Measurements from ENCODE around the gene RMI1. TPM values are rescaled to one million over a fixed set of nuclear protein-coding genes. Genes with fewer than 3 reads are reported as not detected.

Gene RMI1
- total and polyA plus RNA-seq, 10 of the 15 experiments (the other 5 are each of a cell fraction or from before 2014, with no cell fraction given) = 3.6 to 34.1 (median 16.1) TPM

DNA sequence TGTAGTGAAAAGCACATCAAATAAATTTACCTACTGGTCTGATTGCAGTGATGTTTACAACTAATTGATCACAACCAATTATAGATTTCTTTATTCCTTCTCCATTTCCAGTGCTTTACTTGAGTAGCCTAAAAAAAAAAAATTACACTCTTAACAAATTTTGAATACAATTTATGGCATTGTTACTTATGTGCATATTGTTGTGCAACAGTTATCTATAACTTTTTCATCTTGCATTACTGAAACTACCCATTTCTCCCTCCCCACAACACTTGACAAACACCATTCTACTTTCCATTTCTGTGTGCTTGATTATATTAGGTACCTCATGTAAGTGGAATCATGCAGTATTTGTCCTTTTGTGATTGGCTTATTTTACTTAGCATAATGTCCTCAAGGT is 12.3 kb downstream of the RMI1 start:
- ChIA-PET POLR2A (no interaction called here), CTCF (interaction anchor here (1.0 kb wide), 1 partner anchor 268 kb away, joined by 3 read pairs; no protein-coding TSS in a partner anchor), RAD21 (ENCODE audit: unreplicated experiment) (no interaction called here), SMC1A (ENCODE audit: uncharacterized antibody, unreplicated experiment) (interaction anchor here (0.5 to 1.1 kb wide), 3 partner anchors 8 to 479 kb away, joined by 3 to 4 read pairs (median 3); no protein-coding TSS in a partner anchor)
- H2AFZ ChIP-seq (ENCODE audit: control insufficient read depth, low read depth, low read length) = no peak overlapping the region
- no peak overlapping the region for H3K4me2 ChIP-seq (ENCODE audit: control insufficient read depth, insufficient read depth)
- H3K27me3 ChIP-seq (replicated peaks in 1 of 2; ENCODE audit: control insufficient read depth in 2 of 2, insufficient read depth in 2 of 2, low read length in 1 of 2) = no peaks in the 10 kb centered on the region
- peaks cover 0 to 9% of the 10 kb centered on the region in 2 experiments; a peak in 2 of 4 replicates for H3K36me3 ChIP-seq (ENCODE audit: control insufficient read depth in 2 of 2, insufficient read depth in 2 of 2, low read length in 1 of 2)
- TF ChIP-seq CEBPB (IDR thresholded peaks at IDR 0.05; ENCODE audit: borderline replicate concordance in 1 of 2, low read depth in 2 of 2, low read length in 2 of 2) = no peak
- TF ChIP-seq, protein P1, sequence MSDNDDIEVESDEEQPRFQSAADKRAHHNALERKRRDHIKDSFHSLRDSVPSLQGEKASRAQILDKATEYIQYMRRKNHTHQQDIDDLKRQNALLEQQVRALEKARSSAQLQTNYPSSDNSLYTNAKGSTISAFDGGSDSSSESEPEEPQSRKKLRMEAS (IDR thresholded peaks at IDR 0.05; ENCODE audit: low read depth, low read length) = no peak
- no peak for TF ChIP-seq GATAD2B (conservative IDR thresholded peaks at IDR 0.05; ENCODE audit: low read depth)
- TF ChIP-seq, protein P2, sequence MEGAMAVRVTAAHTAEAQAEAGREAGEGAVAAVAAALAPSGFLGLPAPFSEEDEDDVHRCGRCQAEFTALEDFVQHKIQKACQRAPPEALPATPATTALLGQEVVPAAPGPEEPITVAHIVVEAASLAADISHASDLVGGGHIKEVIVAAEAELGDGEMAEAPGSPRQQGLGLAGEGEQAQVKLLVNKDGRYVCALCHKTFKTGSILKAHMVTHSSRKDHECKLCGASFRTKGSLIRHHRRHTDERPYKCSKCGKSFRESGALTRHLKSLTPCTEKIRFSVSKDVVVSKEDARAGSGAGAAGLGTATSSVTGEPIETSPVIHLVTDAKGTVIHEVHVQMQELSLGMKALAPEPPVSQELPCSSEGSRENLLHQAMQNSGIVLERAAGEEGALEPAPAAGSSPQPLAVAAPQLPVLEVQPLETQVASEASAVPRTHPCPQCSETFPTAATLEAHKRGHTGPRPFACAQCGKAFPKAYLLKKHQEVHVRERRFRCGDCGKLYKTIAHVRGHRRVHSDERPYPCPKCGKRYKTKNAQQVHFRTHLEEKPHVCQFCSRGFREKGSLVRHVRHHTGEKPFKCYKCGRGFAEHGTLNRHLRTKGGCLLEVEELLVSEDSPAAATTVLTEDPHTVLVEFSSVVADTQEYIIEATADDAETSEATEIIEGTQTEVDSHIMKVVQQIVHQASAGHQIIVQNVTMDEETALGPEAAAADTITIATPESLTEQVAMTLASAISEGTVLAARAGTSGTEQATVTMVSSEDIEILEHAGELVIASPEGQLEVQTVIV (IDR thresholded peaks at IDR 0.05; ENCODE audit: borderline replicate concordance, partially characterized antibody) = no peak
- no peak for TF ChIP-seq IKZF2 (IDR thresholded peaks at IDR 0.05)
- no peak for TF ChIP-seq NR2F1 (conservative IDR thresholded peaks at IDR 0.05)
- no peak for TF ChIP-seq SMC3 (IDR thresholded peaks at IDR 0.05; ENCODE audit: borderline replicate concordance, low read length)
- TF ChIP-seq RUNX3 (IDR thresholded peaks at IDR 0.05; ENCODE audit: low read length) = no peak
- TF ChIP-seq, protein P3, sequence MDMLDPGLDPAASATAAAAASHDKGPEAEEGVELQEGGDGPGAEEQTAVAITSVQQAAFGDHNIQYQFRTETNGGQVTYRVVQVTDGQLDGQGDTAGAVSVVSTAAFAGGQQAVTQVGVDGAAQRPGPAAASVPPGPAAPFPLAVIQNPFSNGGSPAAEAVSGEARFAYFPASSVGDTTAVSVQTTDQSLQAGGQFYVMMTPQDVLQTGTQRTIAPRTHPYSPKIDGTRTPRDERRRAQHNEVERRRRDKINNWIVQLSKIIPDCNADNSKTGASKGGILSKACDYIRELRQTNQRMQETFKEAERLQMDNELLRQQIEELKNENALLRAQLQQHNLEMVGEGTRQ (IDR thresholded peaks at IDR 0.05; ENCODE audit: borderline replicate concordance, low read depth, low read length) = no peak
- TF ChIP-seq BRCA1 (IDR thresholded peaks at IDR 0.05; ENCODE audit: low read depth, low read length) = no peak
- no peak for TF ChIP-seq JUND (IDR thresholded peaks at IDR 0.05; ENCODE audit: low read depth, low read length)
- no peak for TF ChIP-seq SRF (IDR thresholded peaks at IDR 0.05; ENCODE audit: low read depth in 2 of 2, low read length in 2 of 2)
- no peak for TF ChIP-seq CBFB (IDR thresholded peaks at IDR 0.05; ENCODE audit: low read depth)
- no peak for TF ChIP-seq RCOR1 (conservative IDR thresholded peaks at IDR 0.05; ENCODE audit: low read depth, low read length)
- TF ChIP-seq ZNF622 (IDR thresholded peaks at IDR 0.05) = no peak
- no peak for FAIRE-seq
- BruUV-seq (replicated peaks) = no TSS peak
- no peaks in the 10 kb centered on the region for H4K20me1 ChIP-seq (ENCODE audit: control insufficient read depth, insufficient read depth)
- DNase-seq (ENCODE audit: low read depth, low spot score) = no peak
- intact Hi-C loops (cut with micrococcal nuclease; ENCODE audit: unreplicated experiment) = no loop called here
- H3K9me3 ChIP-seq (replicated peaks; ENCODE audit: control insufficient read depth, insufficient read depth, low read length) = no peaks in the 10 kb centered on the region
- H3K27ac ChIP-seq (ENCODE audit: control insufficient read depth, insufficient read depth) = no peak overlapping the region
- no peaks in the 10 kb centered on the region for H3K4me1 ChIP-seq (ENCODE audit: control insufficient read depth, insufficient read depth, low read length)
- no peak for ATAC-seq
- no peak overlapping the region for H3K9ac ChIP-seq (ENCODE audit: control insufficient read depth, insufficient read depth, low read length)
- in situ Hi-C loops (cut with MboI) = loop anchor here (25.0 kb wide), 1 partner anchor 769 kb away; no protein-coding TSS in a partner anchor
- no peak overlapping the region for H3K4me3 ChIP-seq
- H3K79me2 ChIP-seq (ENCODE audit: control insufficient read depth, insufficient read depth, low read length) = peaks cover 11% of the 10 kb centered on the region
